ENCODE data around the gene HDHD5.

The HDHD5 gene

GRCh38 chr22:17194213-17194612 is 35.1 kb upstream of the HDHD5 start:
- Histone ChIP-seq H3K27ac (no peak overlapping the region), H3K36me3 (no peaks in the 10 kb centered on the region), H3K4me3 (ENCODE audit: low read depth, low read length) (no peak overlapping the region), H3K9me3 (ENCODE audit: severe bottlenecking) (no peaks in the 10 kb centered on the region), H3K27me3 (ENCODE audit: insufficient read depth, low read depth, severe bottlenecking) (peaks cover 69% of the 10 kb centered on the region)
- no peak for DNase-seq
- no peak for TF ChIP-seq CTCF (IDR thresholded peaks at IDR 0.05; ENCODE audit: low read depth, low read length)

- TF ChIP-seq CTCF (IDR thresholded peaks at IDR 0.05; ENCODE audit: low read depth, low read length): no peak
- DNase-seq: no peak
Measured at GRCh38 chr22:17192186-17192585, 33.1 kb upstream of the HDHD5 start.

GRCh38 chr22:17191163-17191784 is 32.2 kb upstream of the HDHD5 start:
- no peak for DNase-seq
- TF ChIP-seq CTCF (IDR thresholded peaks at IDR 0.05; ENCODE audit: low read depth, low read length): no peak
- H3K9me3 ChIP-seq (ENCODE audit: severe bottlenecking): no peaks in the 10 kb centered on the region
- H3K27me3 ChIP-seq (ENCODE audit: insufficient read depth, low read depth, severe bottlenecking): peaks cover 40% of the 10 kb centered on the region
- H3K36me3 ChIP-seq: no peaks in the 10 kb centered on the region
- no peak overlapping the region for H3K4me3 ChIP-seq (ENCODE audit: low read depth, low read length)
- no peak overlapping the region for H3K27ac ChIP-seq

More at GRCh38 chr22:17192186-17192585, 33.1 kb upstream of the HDHD5 start:
- Histone ChIP-seq H3K27me3 (ENCODE audit: insufficient read depth, low read depth, severe bottlenecking) (peaks cover 48% of the 10 kb centered on the region), H3K9me3 (ENCODE audit: severe bottlenecking) (no peaks in the 10 kb centered on the region), H3K27ac (no peak overlapping the region), H3K36me3 (no peaks in the 10 kb centered on the region), H3K4me3 (ENCODE audit: low read depth, low read length) (no peak overlapping the region)

GRCh38 chr22:17190702-17191101 is 31.6 kb upstream of the HDHD5 start:
- no peak for DNase-seq
- no peak for TF ChIP-seq CTCF (IDR thresholded peaks at IDR 0.05; ENCODE audit: low read depth, low read length)
- H3K9me3 ChIP-seq (ENCODE audit: severe bottlenecking): no peaks in the 10 kb centered on the region
- no peak overlapping the region for H3K27ac ChIP-seq
- peaks cover 38% of the 10 kb centered on the region for H3K27me3 ChIP-seq (ENCODE audit: insufficient read depth, low read depth, severe bottlenecking)
- no peaks in the 10 kb centered on the region for H3K36me3 ChIP-seq
- H3K4me3 ChIP-seq (ENCODE audit: low read depth, low read length): no peak overlapping the region

GRCh38 chr22:17176715-17177114 is 17.6 kb upstream of the HDHD5 start:
- H3K9me3 ChIP-seq (ENCODE audit: severe bottlenecking): peaks cover 4% of the 10 kb centered on the region
- H3K4me3 ChIP-seq (ENCODE audit: low read depth, low read length): no peak overlapping the region
- H3K27ac ChIP-seq: no peak overlapping the region
- no peaks in the 10 kb centered on the region for H3K36me3 ChIP-seq
- peaks cover 11% of the 10 kb centered on the region for H3K27me3 ChIP-seq (ENCODE audit: insufficient read depth, low read depth, severe bottlenecking)
- no peak for DNase-seq
- TF ChIP-seq CTCF (IDR thresholded peaks at IDR 0.05; ENCODE audit: low read depth, low read length): no peak

Data from WERI-Rb-1 (cell line).